ENCODE data around the gene STXBP6. TPM values are rescaled to one million over a fixed set of nuclear protein-coding genes. Genes with fewer than 3 reads are reported as not detected.

STXBP6 gene
- total RNA-seq, 1 experiment from 2014 or later, result not detected

DNA sequence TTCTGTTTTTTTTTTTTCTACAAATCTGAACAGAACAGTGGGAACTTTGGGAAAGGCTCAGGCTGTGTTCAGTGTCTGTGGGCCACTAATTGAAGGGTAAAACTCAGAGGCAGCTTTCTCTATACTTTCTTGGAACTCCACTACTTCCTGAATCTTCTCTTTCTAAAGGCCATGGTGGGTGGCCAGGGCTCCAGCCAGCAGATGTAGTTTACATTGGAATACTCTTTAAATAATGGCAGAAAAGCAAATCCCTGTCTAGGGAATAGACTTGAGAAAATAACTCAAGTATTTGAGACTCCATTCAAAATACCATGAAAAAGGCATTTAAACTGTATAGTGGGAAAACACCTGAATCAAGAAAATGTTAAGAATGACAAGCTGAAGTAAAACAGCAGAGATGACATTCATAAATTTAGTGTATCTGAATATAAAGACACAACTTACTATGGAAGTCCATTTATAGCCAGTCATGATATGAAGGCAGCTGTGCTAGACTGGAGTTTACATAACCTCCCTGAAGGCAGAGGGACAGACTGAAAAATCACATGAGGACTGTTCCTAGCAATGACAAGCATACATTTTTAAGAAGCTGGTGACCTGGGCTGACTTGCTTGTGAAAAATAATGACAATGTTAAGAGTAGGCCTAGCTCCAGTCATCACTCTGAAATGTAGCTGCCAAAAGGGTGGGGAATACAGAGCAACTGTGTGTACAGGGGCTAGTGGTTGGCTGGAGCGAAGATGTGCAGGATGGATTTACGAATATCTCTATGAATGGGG is 168.6 kb downstream of the STXBP6 start:
- intact Hi-C loops (cut with micrococcal nuclease; ENCODE audit: unreplicated experiment), result no loop called here
- H3K9me3 ChIP-seq (ENCODE audit: control insufficient read depth, insufficient read depth, low read depth, low read length), result no peaks in the 10 kb centered on the region
- ATAC-seq (no peak), DNase-seq (ENCODE audit: low read depth, low spot score) (no peak)
- CTCF ChIA-PET, result no interaction called here
- POLR2A ChIA-PET, result no interaction called here
- no peaks in the 10 kb centered on the region for H3K36me3 ChIP-seq (ENCODE audit: control insufficient read depth, insufficient read depth, low read length)
- no TSS peak for BruUV-seq (replicated peaks)
- no peak overlapping the region for H3K4me3 ChIP-seq (ENCODE audit: low read depth in 2 of 2, low read length in 2 of 2)
- no peaks in the 10 kb centered on the region for H3K4me1 ChIP-seq (ENCODE audit: control insufficient read depth, insufficient read depth, low read length)
- TF ChIP-seq, protein P1, sequence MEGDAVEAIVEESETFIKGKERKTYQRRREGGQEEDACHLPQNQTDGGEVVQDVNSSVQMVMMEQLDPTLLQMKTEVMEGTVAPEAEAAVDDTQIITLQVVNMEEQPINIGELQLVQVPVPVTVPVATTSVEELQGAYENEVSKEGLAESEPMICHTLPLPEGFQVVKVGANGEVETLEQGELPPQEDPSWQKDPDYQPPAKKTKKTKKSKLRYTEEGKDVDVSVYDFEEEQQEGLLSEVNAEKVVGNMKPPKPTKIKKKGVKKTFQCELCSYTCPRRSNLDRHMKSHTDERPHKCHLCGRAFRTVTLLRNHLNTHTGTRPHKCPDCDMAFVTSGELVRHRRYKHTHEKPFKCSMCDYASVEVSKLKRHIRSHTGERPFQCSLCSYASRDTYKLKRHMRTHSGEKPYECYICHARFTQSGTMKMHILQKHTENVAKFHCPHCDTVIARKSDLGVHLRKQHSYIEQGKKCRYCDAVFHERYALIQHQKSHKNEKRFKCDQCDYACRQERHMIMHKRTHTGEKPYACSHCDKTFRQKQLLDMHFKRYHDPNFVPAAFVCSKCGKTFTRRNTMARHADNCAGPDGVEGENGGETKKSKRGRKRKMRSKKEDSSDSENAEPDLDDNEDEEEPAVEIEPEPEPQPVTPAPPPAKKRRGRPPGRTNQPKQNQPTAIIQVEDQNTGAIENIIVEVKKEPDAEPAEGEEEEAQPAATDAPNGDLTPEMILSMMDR (IDR thresholded peaks at IDR 0.05), result no peak
- no peak for TF ChIP-seq SIN3A (IDR thresholded peaks at IDR 0.05; ENCODE audit: borderline replicate concordance, insufficient read depth, low read depth, low read length)
- no peak for TF ChIP-seq POLR2AphosphoS5 (IDR thresholded peaks at IDR 0.05; ENCODE audit: low read depth, low read length)
- TF ChIP-seq TCF7L2 (IDR thresholded peaks at IDR 0.05; ENCODE audit: low read depth, low read length), result no peak
- TF ChIP-seq REST (IDR thresholded peaks at IDR 0.05; ENCODE audit: insufficient read depth in 1 of 2, low read depth in 2 of 2, low read length in 1 of 2), result no peak
- in situ Hi-C loops (cut with HindIII; ENCODE audit: low pct_unique_long_range_greater_than_20kb, low sequenced_read_pairs), result no loop called here
- H3K27me3 ChIP-seq (ENCODE audit: control insufficient read depth, insufficient read depth, low read length), result no peaks in the 10 kb centered on the region
- no peak overlapping the region for H3K27ac ChIP-seq (ENCODE audit: low read length)

DNA sequence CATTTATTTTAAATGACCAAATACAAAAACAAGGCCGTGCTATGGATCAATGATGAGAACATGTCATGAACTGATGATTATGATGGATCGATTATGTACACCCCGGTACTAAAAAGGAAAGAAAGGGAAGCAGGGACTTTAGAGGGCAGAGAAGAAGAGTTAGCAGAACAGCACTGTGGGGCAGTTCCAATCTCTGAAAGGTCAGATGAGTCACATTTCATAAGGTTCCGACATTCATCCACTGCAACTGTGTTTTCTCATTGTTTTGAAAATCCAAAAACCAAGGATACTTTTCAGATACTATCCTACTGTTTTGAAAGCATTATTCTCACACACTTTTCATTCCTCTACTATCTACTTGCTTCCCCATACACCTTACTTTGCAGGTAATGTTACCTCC is 169.3 kb downstream of the STXBP6 start:
- in situ Hi-C loops (cut with HindIII; ENCODE audit: low pct_unique_long_range_greater_than_20kb, low sequenced_read_pairs) (no loop called here), intact Hi-C loops (cut with micrococcal nuclease; ENCODE audit: unreplicated experiment) (no loop called here)
- DNase-seq (ENCODE audit: low read depth, low spot score) (no peak), ATAC-seq (no peak)
- CTCF ChIA-PET, result no interaction called here
- POLR2A ChIA-PET, result no interaction called here
- Histone ChIP-seq H3K9me3 (ENCODE audit: control insufficient read depth, insufficient read depth, low read depth, low read length) (no peaks in the 10 kb centered on the region), H3K36me3 (ENCODE audit: control insufficient read depth, insufficient read depth, low read length) (no peaks in the 10 kb centered on the region), H3K27ac (ENCODE audit: low read length) (no peak overlapping the region), H3K4me1 (ENCODE audit: control insufficient read depth, insufficient read depth, low read length) (no peaks in the 10 kb centered on the region), H3K27me3 (ENCODE audit: control insufficient read depth, insufficient read depth, low read length) (no peaks in the 10 kb centered on the region), H3K4me3 (ENCODE audit: low read depth in 2 of 2, low read length in 2 of 2) (no peak overlapping the region)
- BruUV-seq (replicated peaks), result no TSS peak
- TF ChIP-seq SIN3A (IDR thresholded peaks at IDR 0.05; ENCODE audit: borderline replicate concordance, insufficient read depth, low read depth, low read length) (no peak), REST (IDR thresholded peaks at IDR 0.05; ENCODE audit: insufficient read depth in 1 of 2, low read depth in 2 of 2, low read length in 1 of 2) (no peak), TCF7L2 (IDR thresholded peaks at IDR 0.05; ENCODE audit: low read depth, low read length) (no peak), POLR2AphosphoS5 (IDR thresholded peaks at IDR 0.05; ENCODE audit: low read depth, low read length) (no peak)
- TF ChIP-seq, protein P1 (IDR thresholded peaks at IDR 0.05), result no peak
